ENCODE data around the gene LPO. TPM values are rescaled to one million over a fixed set of nuclear protein-coding genes. Genes with fewer than 3 reads are reported as not detected.

The LPO gene
- total RNA-seq, 2 donors from 2014 or later = not detected

DNA sequence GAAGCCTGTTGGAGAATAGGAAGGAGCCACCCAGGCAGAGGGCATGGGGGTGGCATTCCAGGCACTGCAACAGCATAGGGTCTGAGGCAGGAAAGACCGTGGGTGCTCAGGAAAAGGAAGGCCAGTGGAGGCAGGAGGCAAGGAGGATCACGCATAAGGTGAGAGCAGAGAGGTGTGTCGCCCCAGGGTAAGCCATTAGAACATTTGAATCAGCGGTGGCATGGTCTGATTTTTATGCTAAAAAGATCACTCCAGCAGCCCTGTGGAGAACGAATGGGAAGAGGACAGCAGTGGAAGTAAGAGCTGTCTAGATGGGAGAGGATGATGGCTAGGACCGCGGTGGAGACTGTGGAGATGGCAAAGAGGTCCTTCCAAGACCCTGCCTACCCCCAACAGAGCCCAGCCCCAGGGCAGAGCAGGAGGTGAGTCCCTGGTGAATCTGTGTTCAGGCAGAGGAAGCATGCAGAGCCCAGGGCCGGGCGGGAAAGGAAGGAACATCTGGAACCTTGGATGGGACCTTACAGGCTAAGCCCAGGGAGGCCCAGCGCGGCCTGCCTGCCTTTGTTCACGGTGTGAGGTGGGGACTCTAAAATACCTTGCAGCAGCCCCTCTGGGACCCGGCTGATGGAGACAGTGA, 7.8 kb downstream of the LPO start:
- WGBS = 83% methylated on average over 13 of the region's 13 CpGs
- no peak for TF ChIP-seq POLR2AphosphoS5 (IDR thresholded peaks at IDR 0.05)
- TF ChIP-seq, protein P1, sequence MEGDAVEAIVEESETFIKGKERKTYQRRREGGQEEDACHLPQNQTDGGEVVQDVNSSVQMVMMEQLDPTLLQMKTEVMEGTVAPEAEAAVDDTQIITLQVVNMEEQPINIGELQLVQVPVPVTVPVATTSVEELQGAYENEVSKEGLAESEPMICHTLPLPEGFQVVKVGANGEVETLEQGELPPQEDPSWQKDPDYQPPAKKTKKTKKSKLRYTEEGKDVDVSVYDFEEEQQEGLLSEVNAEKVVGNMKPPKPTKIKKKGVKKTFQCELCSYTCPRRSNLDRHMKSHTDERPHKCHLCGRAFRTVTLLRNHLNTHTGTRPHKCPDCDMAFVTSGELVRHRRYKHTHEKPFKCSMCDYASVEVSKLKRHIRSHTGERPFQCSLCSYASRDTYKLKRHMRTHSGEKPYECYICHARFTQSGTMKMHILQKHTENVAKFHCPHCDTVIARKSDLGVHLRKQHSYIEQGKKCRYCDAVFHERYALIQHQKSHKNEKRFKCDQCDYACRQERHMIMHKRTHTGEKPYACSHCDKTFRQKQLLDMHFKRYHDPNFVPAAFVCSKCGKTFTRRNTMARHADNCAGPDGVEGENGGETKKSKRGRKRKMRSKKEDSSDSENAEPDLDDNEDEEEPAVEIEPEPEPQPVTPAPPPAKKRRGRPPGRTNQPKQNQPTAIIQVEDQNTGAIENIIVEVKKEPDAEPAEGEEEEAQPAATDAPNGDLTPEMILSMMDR (IDR thresholded peaks at IDR 0.05) = no peak
- no peak for TF ChIP-seq POLR2A (IDR thresholded peaks at IDR 0.05)
- Histone ChIP-seq H3K9me3 (no peaks in the 10 kb centered on the region), H3K4me3 (no peak overlapping the region), H3K27me3 (replicated peaks; ENCODE audit: insufficient read depth) (no peaks in the 10 kb centered on the region), H3K4me1 (replicated peaks) (no peaks in the 10 kb centered on the region), H3K36me3 (no peaks in the 10 kb centered on the region), H3K27ac (no peak overlapping the region)
- no peak for DNase-seq (ENCODE audit: low spot score)
- intact Hi-C loops (cut with DNase I) = loop anchor here (5.0 kb wide), 1 partner anchor 171 kb away; the partner anchor contains the start of gene RNF43

DNA sequence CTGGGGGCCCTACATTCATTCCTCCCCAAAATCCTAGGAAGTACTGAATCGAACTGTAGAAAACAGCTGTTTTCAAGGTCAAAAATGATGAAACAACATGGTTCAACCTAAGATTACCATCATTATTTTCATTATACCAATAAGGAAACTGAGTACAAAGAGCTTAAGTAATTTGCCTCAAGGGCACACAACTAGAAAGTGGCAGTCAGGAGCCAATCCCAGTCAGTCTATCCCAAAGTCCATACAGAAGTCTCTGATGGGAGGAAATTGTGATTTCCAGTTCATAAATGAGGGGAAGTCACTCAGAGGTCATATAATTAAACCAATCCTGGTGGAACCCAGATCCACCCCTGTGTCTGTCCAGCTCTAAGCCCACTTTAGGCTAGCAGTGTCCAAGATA, 8.4 kb downstream of the LPO start:
- DNase-seq (ENCODE audit: low spot score) = no peak
- no peaks in the 10 kb centered on the region for H3K36me3 ChIP-seq
- no peak for TF ChIP-seq POLR2A (IDR thresholded peaks at IDR 0.05)
- no peak for TF ChIP-seq POLR2AphosphoS5 (IDR thresholded peaks at IDR 0.05)
- TF ChIP-seq, protein P1 (IDR thresholded peaks at IDR 0.05) = no peak
- H3K27me3 ChIP-seq (replicated peaks; ENCODE audit: insufficient read depth) = peaks cover under 1% of the 10 kb centered on the region
- no peak overlapping the region for H3K27ac ChIP-seq
- intact Hi-C loops (cut with DNase I) = loop anchor here (5.0 kb wide), 1 partner anchor 171 kb away; the partner anchor contains the start of gene RNF43
- H3K4me3 ChIP-seq = no peak overlapping the region
- 88% methylated on average over 1 of the region's 1 CpG for WGBS
- no peaks in the 10 kb centered on the region for H3K4me1 ChIP-seq (replicated peaks)
- no peaks in the 10 kb centered on the region for H3K9me3 ChIP-seq

DNA sequence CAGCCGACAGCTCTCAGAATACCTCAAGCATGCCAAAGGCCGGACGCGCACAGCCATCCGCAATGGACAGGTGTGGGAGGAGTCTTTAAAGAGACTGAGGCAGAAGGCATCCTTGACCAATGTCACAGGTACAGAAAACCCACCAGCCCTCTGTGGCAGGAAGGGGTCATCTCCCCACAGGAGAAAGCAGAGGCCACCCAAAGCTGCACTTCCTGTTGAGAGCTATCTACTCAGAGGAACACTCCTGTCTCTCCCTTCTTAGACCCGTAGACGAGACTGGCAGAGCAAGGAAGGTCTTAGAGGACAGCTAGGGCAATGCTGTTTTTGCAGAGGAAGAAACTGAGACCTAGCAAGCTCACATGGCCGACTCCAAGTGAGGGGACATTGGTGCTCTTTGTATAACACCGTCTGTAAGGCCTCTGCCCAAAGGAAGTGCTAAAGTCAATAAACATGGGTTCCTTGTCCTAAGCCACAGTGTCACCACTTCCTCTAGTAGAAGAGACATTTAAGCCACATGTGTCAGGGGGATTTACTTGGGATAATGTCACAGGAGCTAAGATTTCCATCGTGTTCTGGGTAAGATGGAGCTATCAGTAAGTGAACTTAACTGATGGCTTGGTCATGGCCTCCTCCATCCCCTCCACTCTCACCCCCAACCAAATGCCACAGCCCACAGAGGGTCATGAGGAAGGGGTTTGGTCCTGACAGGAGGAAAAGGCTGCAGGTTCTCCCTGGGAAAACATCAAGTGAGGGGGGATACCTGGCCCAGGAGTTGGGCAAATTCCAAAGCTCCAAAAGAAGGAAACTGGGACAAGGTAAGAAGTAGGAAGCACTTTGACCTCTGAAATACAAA, 9.4 kb downstream of the LPO start:
- no peak for DNase-seq (ENCODE audit: low spot score)
- H3K36me3 ChIP-seq = no peaks in the 10 kb centered on the region
- intact Hi-C loops (cut with DNase I) = loop anchor here (5.0 kb wide), 1 partner anchor 170 kb away; the partner anchor contains the start of gene RNF43
- peaks cover 4% of the 10 kb centered on the region for H3K27me3 ChIP-seq (replicated peaks; ENCODE audit: insufficient read depth)
- H3K4me1 ChIP-seq (replicated peaks) = no peaks in the 10 kb centered on the region
- H3K27ac ChIP-seq = no peak overlapping the region
- 85% methylated on average over 10 of the region's 10 CpGs for WGBS
- no peak overlapping the region for H3K4me3 ChIP-seq
- no peaks in the 10 kb centered on the region for H3K9me3 ChIP-seq
- TF ChIP-seq POLR2AphosphoS5 (IDR thresholded peaks at IDR 0.05) (no peak), POLR2A (IDR thresholded peaks at IDR 0.05) (no peak)
- TF ChIP-seq, protein P1 (IDR thresholded peaks at IDR 0.05) = no peak

GRCh38 chr17:58248955-58249269, 10.5 kb downstream of the LPO start:
- intact Hi-C loops (cut with DNase I) = loop anchor here (5.0 kb wide), 1 partner anchor 168 kb away; the partner anchor contains the start of gene RNF43
- H3K27me3 ChIP-seq (replicated peaks; ENCODE audit: insufficient read depth) = peaks cover 4% of the 10 kb centered on the region
- no peak for DNase-seq (ENCODE audit: low spot score)
- no peak overlapping the region for H3K27ac ChIP-seq
- no peaks in the 10 kb centered on the region for H3K36me3 ChIP-seq
- WGBS = 11% methylated on average over 10 of the region's 10 CpGs
- H3K4me3 ChIP-seq = peak overlapping the region in 1 of 2 donors; percentile 33
- no peaks in the 10 kb centered on the region for H3K9me3 ChIP-seq
- TF ChIP-seq, protein P1 (IDR thresholded peaks at IDR 0.05) = no peak
- TF ChIP-seq POLR2AphosphoS5 (IDR thresholded peaks at IDR 0.05) (no peak), POLR2A (IDR thresholded peaks at IDR 0.05) (no peak)
- H3K4me1 ChIP-seq (replicated peaks) = no peaks in the 10 kb centered on the region
